ENCODE measurements around the gene SLC35B3.
"Not testable (repeated sequence)": the region's sequence is repeated elsewhere in the genome, so short reads cannot be mapped to it uniquely, and the experiment has no call there.

The SLC35B3 gene

GRCh38 chr6:8415280-8415679 is 20.1 kb downstream of the SLC35B3 start:
- no peak for DNase-seq (ENCODE audit: extremely low read depth in 1 of 2, low read depth in 1 of 2)

GRCh38 chr6:8414844-8415243 is 20.5 kb downstream of the SLC35B3 start:
- no peak for DNase-seq (ENCODE audit: extremely low read depth in 1 of 2, low read depth in 1 of 2)

GRCh38 chr6:8405946-8406345 is 29.4 kb downstream of the SLC35B3 start:
- DNase-seq (ENCODE audit: extremely low read depth in 1 of 2, low read depth in 1 of 2), result not testable (repeated sequence)

- DNase-seq (ENCODE audit: extremely low read depth in 1 of 2, low read depth in 1 of 2), result no peak
These were observed 32.8 kb downstream of the SLC35B3 start for GRCh38 chr6:8402546-8402945.

- DNase-seq (ENCODE audit: extremely low read depth in 1 of 2, low read depth in 1 of 2), result no peak
These were observed 34.7 kb downstream of the SLC35B3 start for GRCh38 chr6:8400663-8401062.

- no peak for DNase-seq (ENCODE audit: extremely low read depth in 1 of 2, low read depth in 1 of 2)
These were observed 42.8 kb downstream of the SLC35B3 start for GRCh38 chr6:8392569-8392968.

GRCh38 chr6:8391934-8392333 is 43.4 kb downstream of the SLC35B3 start:
- no peak for DNase-seq (ENCODE audit: extremely low read depth in 1 of 2, low read depth in 1 of 2)

- DNase-seq (ENCODE audit: extremely low read depth in 1 of 2, low read depth in 1 of 2), result no peak
These were observed 46.1 kb downstream of the SLC35B3 start for GRCh38 chr6:8389036-8389818.

- no peak for DNase-seq (ENCODE audit: extremely low read depth in 1 of 2, low read depth in 1 of 2)
These were observed 47.4 kb downstream of the SLC35B3 start for GRCh38 chr6:8387942-8388437.

GRCh38 chr6:8383584-8383983 is 51.8 kb downstream of the SLC35B3 start:
- no peak for DNase-seq (ENCODE audit: extremely low read depth in 1 of 2, low read depth in 1 of 2)

- DNase-seq (ENCODE audit: extremely low read depth in 1 of 2, low read depth in 1 of 2), result no peak
These were observed 52.9 kb downstream of the SLC35B3 start for GRCh38 chr6:8382434-8382833.

- no peak for DNase-seq (ENCODE audit: extremely low read depth in 1 of 2, low read depth in 1 of 2)
These were observed 59.4 kb downstream of the SLC35B3 start for GRCh38 chr6:8375916-8376315.

Data from stimulated activated CD8-positive, alpha-beta memory T cell treated with anti-CD3 and anti-CD28 coated beads, Interleukin-7, amount 100 ng/mL, for 48 hours (primary cell).